ENCODE measurements around the gene ATG2B. TPM values are rescaled to one million over a fixed set of nuclear protein-coding genes. Genes with fewer than 3 reads are reported as not detected.
"Not testable (repeated sequence)": the region's sequence is repeated elsewhere in the genome, so short reads cannot be mapped to it uniquely, and the experiment has no call there.

Gene ATG2B
- total RNA-seq, 1 donor from 2014 or later: 15.6 TPM

GRCh38 chr14:96256407-96256806 lies 106.7 kb downstream of the ATG2B start:
- ATAC-seq (no peak), DNase-seq (ENCODE audit: low spot score) (no peak)

- ATAC-seq: no peak
- no peak for DNase-seq (ENCODE audit: low spot score)
Measured at GRCh38 chr14:96255501-96256366, 107.4 kb downstream of the ATG2B start, which contains the start of gene BDKRB1. Gene BDKRB1 (plus strand): TSS chr14:96256210. CDS start chr14:96263683, 7,473 bp downstream.

- no peak for DNase-seq (ENCODE audit: low spot score)
- ATAC-seq: no peak
Measured at GRCh38 chr14:96254687-96255086, 108.5 kb downstream of the ATG2B start.

- no peak for DNase-seq (ENCODE audit: low spot score)
- ATAC-seq: no peak
Measured at GRCh38 chr14:96252999-96253539, 110.1 kb downstream of the ATG2B start.

GRCh38 chr14:96252323-96252998 lies 110.7 kb downstream of the ATG2B start:
- ATAC-seq (no peak), DNase-seq (ENCODE audit: low spot score) (no peak)

- no peak for ATAC-seq
- DNase-seq (ENCODE audit: low spot score): no peak
Measured at GRCh38 chr14:96251656-96252155, 111.4 kb downstream of the ATG2B start.

- DNase-seq (ENCODE audit: low spot score) (no peak), ATAC-seq (no peak)
Measured at GRCh38 chr14:96250485-96250884, 112.7 kb downstream of the ATG2B start.

GRCh38 chr14:96249029-96249428 lies 114.1 kb downstream of the ATG2B start:
- DNase-seq (ENCODE audit: low spot score): no peak
- ATAC-seq: no peak

GRCh38 chr14:96247031-96247430 lies 116.1 kb downstream of the ATG2B start:
- no peak for DNase-seq (ENCODE audit: low spot score)

GRCh38 chr14:96246539-96246847 lies 116.6 kb downstream of the ATG2B start:
- DNase-seq (ENCODE audit: low spot score) (no peak), ATAC-seq (no peak)

More at GRCh38 chr14:96247031-96247430, 116.1 kb downstream of the ATG2B start:
- no peak for ATAC-seq

- no peak for ATAC-seq
Measured at GRCh38 chr14:96245710-96246538, 117.2 kb downstream of the ATG2B start.

GRCh38 chr14:96245074-96245473 lies 118.1 kb downstream of the ATG2B start:
- not testable (repeated sequence) for ATAC-seq; DNase-seq (ENCODE audit: low spot score)

More at GRCh38 chr14:96245710-96246538, 117.2 kb downstream of the ATG2B start:
- DNase-seq (ENCODE audit: low spot score): no peak

- DNase-seq (ENCODE audit: low spot score) (no peak), ATAC-seq (no peak)
Measured at GRCh38 chr14:96243785-96244184, 119.4 kb downstream of the ATG2B start.

GRCh38 chr14:96242126-96242525 lies 121.0 kb downstream of the ATG2B start:
- DNase-seq (ENCODE audit: low spot score) (no peak), ATAC-seq (no peak)

- DNase-seq (ENCODE audit: low spot score): no peak
- ATAC-seq: no peak
Measured at GRCh38 chr14:96240641-96241040, 122.5 kb downstream of the ATG2B start.

GRCh38 chr14:96239711-96240141 lies 123.4 kb downstream of the ATG2B start:
- DNase-seq (ENCODE audit: low spot score) (no peak), ATAC-seq (no peak)

GRCh38 chr14:96238676-96239265 lies 124.4 kb downstream of the ATG2B start:
- no peak for ATAC-seq
- DNase-seq (ENCODE audit: low spot score): no peak

- no peak for DNase-seq (ENCODE audit: low spot score)
- no peak for ATAC-seq
Measured at GRCh38 chr14:96237641-96238040, 125.5 kb downstream of the ATG2B start.

- DNase-seq (ENCODE audit: low spot score) (no peak), ATAC-seq (no peak)
Measured at GRCh38 chr14:96235426-96235825, 127.7 kb downstream of the ATG2B start.

GRCh38 chr14:96233661-96234060 lies 129.5 kb downstream of the ATG2B start:
- ATAC-seq (no peak), DNase-seq (ENCODE audit: low spot score) (no peak)

Measured in left lobe of liver (tissue), 2 donors.